GM18507 (cell line): ENCODE data around the gene PLVAP.
"Not testable (repeated sequence)": the region's sequence is repeated elsewhere in the genome, so short reads cannot be mapped to it uniquely, and the experiment has no call there.

Experiments
- DNase-seq: peaks from one replicate; pipeline ENCODE4 v3.0.0; 2011; ENCODE audit warnings: low read depth; ENCODE audit not compliant: insufficient read length; ENCODE audit errors: extremely low spot score
- FAIRE-seq: peaks from 2 replicates; lab custom pipeline; 2011; peaks lifted over from hg19 to GRCh38; lab: Jason Lieb, UNC

Gene PLVAP

DNA sequence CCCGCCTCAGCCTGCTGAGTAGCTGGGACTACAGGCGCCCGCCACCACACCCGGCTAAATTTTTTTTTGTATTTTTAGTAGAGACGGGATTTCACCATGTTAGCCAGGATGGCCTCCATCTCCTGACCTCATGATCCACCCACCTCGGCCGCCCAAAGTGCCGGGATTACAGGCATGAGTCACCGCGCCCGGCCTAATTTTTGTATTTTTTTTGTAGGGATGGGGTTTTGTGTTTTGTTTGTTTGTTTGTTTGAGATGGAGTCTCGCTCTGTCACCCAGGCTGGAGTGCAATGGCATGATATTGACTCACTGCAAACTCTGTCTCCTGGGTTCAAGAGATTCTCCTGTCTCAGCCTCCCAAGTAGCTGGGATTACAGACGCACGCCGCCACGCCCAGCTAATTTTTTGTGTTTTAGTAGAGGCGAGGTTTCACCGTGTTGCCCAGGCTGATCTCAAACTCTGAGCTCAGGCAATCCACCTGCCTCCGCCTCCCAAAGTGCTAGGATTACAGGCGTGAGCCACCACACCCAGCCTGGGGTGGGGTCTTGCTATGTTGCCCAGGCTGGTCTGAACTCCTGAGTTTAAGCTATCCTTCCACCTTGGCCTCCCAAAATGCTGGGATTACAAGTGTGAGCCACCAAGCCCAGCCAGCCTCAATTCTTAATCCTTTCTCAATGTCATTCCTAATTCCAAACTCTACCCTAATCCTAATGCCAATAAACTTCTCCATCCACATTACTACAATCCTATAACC lies 13.1 kb downstream of the PLVAP start:
- DNase-seq, FAIRE-seq: not testable (repeated sequence)

DNA sequence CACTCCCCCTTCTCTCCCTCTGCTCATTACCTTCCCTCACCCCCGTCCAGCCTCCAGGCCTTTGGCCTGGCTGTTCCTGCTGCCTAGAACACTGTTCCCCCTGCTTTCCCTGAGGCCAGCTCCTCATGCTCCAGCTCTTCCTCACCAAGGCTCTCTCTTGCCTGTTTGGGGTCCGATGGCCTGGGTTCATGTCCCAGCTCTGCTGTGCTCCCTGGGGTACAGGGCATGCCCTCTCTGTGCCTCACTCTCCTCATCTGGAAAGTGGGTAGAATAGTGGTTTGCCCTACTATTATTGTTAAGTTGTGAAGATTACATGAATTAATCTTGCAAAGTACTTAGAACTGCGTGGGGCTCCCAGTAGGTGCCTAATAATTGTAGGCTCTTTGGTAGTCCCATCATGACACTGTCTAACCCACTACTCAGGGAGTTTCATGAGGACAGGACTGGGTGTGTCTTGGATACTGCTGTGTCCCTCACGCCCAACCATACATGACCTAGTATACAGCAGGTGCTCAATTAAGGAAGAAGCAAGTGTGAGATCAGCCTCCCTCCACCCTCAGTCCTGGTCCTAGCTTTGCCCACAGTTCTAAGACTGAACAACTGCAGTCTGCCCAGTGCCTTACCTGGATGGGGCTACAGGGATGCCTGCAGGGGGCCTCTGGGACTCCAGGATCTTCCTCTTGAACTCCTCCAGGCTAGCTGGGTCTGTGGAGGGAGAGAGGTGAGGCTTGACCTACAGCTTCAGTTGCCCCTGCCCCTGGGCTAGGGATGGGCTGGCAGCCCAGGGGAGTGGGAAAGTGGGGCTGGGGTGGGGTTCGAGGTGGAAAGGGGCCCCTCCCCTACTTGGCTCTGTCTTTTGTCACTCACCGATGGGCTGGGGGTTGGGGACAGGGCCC lies 17.0 kb downstream of the PLVAP start:
- no peak for FAIRE-seq
- no peak for DNase-seq

DNA sequence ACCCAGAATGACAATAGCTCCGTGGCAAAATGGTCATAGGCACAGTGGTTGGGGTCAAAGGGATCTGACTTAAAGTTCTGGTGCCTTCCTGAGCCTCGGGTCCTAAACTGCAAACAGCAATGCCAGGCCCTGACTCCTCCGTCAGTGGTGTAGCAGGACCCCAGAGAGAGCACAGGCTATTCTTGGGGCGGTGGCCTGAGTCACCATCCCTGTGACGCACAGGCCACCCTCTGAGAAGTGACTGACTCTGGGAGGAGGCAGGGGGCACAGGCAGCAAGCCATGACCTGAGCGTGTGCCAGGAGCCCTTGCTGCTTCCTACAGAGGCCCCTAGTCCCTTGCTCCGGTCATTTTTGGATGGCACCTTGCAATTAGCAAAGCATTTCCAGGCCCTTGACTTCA lies 18.7 kb downstream of the PLVAP start:
- FAIRE-seq (no peak), DNase-seq (no peak)

DNA sequence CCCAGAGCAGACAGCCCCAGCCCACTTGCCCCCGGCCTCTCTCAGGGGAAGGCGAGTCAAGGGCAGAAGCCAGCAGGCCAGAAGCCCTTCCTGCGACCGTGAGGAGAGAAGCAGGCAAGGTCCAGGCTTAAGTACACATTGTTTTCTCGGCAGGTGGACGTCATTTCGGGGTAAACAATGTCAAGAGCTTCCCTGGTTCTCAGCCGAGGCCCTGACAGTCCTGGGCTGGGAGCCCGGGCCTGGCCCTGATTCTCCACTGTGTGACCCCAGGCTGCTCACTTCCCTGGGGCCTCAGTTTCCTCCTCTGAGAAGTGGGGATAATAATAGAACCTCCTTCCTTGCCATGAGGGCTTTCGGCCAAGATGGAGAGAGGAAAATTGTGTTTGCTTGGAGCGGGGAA lies 19.4 kb downstream of the PLVAP start:
- DNase-seq (no peak), FAIRE-seq (no peak)

DNA sequence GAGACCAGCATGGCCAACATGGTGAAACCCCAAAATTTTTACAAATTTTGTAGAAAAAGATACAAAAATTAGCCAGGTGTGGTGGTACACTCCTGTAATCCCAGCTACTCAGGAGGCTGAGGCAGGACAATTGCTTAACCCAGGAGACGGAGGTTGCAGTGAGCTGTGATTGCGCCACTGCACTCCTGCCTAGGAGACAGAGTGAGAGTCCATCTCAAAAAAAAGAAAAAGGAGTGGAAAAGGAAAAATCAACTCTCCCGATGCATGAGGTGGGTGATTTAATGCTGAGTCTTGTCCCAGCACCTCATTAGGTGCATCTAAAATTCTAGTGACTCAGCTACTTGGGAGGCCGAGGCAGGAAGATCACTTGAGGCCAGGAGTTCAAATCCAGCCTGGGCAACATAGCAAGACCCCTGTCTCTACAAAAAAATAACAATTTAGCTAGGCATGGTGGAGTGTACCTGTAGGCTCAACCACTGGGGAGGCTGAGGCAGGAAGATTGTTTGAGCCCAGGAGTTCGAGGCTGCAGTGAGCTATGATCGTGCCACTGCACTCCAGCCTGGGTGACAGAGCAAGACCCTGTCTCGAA lies 20.0 kb downstream of the PLVAP start:
- no peak for DNase-seq
- FAIRE-seq: no peak

DNA sequence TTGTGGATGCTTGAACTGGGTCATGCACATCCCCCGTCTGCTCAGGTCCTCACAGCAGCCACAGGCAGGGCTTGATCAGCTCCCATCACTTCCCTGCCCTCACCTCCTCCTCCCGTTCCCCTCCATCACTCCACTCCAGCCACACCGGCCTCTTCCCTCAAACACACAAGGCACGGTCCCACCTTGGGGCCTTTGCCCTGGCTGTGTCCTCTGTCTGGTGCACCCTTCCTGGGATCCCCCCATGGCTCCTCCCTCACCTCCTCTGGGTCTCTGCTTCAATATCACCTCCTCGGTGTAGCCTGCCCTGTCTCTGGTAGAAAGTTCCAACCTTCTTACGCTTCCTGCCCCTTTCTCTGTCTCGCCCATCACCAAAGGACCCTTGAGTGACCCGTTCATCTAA lies 23.8 kb downstream of the PLVAP start:
- no peak for DNase-seq
- FAIRE-seq: no peak

DNA sequence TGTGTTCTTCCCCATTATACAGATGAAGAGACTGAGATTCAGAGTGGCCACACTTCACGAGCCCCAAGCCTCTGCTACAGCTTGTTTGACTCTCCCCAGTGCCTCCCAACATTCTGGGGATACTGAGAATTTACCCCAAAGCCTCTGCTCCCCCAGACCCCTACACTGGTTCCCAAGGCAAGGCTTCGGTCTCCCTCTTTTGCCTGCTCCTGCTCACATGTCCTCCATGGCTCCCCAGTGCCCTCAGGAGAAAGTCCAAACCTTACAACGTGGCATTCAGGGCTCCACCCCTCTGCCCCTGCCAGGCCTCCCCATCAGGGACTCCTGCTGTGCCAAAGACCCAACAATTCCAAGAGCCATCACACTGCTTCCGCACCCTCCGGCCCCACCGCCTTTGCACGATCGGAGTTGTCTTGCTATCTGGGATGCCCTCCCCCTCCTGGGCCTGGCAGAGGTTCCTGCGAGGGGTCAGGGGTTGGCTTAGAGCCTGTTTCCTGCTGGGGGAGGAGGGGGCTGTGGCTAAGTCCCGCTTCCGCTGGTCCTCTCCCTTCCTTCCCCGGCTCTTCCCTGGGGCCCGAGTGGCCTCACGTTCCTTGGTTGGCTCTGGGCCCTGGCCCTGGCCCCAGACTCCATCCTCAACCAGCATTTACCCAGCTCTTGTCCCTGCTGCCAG lies 24.4 kb downstream of the PLVAP start:
- no peak for FAIRE-seq
- DNase-seq: no peak

DNA sequence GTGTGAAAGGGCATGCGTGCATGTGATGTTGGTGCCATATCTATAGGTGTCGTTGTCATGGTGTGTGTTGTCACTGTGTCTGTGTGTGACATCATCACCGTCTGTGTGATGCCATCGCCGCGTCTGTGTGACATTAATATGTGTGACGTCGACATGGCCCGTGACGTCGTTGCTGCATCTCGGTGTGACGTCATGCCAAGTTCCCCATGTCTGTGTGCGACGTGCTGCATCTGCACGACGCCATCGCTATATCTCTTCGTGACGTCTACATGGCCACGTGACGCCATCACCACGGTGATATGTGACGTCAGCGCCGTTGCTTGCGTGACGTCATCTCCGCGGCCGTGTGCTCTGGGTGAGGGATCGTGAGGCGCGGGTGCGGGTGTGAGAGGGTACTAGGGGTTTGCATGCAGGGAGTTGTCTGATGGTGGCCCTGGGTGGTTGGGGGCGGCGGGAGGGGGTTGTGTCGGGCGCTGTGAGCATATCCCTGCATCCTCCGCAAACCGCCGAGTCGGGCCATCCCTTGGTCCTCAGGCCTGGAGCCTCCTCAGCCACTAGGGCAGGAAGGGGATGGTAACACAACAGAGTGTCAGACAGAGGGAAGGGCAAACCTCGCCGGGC lies 25.2 kb downstream of the PLVAP start:
- FAIRE-seq: no peak
- DNase-seq: no peak

DNA sequence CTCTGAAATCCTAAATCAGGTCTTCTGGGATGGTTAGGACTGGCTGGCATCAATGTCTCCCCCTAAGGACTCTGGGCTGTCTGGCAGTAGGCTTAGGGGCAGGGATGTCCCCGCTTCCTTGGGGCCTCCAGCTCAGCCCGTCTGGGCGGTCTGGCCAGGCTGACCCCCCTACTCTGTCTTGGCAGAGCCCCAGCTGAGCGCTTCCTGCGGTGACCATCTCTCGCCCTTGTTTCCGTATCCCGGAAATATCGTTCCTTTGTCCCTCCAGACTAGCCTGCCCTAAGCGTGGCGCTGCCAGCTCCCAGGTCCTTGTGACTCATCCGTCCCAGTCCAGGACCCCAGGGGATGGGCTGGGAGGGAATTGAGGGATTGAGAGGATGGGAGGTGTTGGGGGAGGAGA lies 28.4 kb downstream of the PLVAP start:
- FAIRE-seq: no peak
- no peak for DNase-seq

DNA sequence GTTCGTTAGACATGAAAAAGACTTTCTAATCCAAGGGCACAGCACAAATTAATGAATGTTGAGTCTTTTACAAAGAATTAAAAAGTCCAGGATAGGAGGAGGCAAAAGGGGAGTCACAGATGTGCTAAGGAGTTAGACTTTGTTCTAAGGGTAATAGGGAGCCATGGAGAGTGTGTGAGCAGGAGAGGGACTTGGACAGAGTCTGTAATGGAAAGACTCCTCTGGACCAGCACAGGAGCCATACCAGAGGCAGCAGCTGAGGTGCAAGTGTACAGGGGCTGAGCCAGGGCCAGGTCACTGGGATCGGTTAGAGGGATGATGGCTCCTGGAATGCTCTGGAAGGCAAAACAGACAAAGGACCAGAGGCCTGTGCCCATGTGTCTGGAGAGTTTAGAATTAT lies 29.3 kb downstream of the PLVAP start:
- no peak for FAIRE-seq

DNA sequence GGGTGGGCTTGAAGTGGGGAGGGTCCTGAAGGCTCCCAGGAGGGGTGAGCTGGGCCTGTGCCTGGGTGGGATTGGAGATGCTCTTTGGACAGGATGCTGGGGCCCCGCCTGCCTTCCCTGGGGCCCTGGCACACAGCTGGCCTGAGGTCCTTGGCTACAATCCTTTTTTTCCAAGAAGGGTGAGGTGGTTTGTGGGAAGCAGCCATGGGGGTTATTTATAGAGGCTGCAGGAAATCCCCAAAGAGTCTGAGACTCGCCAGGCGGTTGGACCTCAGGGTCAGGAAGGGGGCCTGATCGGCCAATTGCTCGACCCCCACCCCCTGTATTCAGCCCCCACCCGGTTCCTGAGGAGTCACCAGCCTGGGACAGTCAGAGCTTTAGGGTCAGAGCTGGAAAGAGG lies 29.8 kb downstream of the PLVAP start:
- FAIRE-seq (no peak), DNase-seq (no peak)

More for the DNA sequence above, 29.3 kb downstream of the PLVAP start:
- no peak for DNase-seq

DNA sequence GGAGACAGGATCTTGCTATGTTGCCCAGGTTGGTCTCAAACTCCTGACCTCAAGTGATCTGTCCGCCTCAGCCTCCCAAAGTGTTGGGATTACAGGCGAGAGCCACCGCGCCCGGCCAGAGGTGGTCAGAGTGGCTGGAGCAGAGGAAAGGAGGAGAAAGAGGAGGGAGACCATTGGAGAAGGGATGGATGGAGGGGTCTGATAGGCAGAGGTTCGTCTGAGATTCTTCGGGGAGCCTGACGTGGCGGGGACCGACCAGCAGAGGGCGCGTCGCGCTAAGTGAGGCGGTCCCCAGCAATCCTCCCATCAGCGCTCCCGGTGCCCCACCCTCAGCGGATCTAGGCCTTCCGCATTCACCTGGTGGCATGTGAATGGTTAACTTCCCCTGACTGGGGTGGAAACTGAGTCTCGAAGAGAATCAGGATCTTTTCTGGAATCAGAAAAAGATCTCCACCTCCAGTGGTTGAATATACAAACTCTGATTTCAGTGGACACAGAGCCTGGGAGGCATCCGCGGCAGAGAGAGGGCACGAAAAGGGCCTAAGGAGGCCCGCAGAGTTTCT lies 31.0 kb downstream of the PLVAP start:
- FAIRE-seq (peak; percentile 89), DNase-seq (peak; percentile 74)

DNA sequence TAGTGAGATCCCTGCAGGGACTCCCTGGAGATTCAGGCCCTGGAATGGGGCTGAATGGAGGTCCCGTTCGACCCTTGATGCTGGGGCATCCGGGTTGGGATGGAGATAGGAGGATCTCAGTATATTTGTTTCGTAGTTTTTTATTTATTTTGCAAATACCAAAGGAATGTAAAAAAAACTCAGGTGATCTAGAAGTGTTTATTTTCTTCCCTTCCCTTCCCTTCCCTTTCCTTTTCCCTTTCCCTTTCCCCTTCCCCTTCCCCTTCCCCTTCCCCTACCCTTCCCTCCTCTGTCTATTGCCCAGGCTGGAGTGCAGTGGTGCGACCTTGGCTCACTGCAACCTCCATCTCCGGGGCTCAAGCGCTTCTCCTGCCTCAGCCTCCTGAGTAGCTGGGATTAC lies 35.3 kb downstream of the PLVAP start:
- DNase-seq (no peak), FAIRE-seq (no peak)

DNA sequence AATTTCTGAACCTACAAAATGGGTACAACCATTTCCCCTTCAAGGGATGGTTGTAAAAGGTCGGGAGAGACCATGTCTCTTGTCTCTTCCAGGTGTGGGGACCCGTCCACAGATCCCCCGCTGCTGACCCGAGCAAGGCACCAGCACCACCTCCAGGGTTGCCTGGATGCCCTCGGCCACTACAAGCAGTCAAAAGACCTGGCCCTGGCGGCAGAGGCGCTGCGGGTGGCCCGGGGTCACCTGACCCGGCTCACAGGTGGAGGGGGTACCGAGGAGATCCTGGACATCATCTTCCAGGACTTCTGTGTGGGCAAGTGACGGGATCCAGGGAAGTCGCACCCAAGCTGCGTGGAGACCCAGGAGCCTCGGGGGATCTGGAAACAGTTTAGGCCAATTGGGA lies 35.8 kb downstream of the PLVAP start:
- DNase-seq: no peak
- FAIRE-seq: no peak

DNA sequence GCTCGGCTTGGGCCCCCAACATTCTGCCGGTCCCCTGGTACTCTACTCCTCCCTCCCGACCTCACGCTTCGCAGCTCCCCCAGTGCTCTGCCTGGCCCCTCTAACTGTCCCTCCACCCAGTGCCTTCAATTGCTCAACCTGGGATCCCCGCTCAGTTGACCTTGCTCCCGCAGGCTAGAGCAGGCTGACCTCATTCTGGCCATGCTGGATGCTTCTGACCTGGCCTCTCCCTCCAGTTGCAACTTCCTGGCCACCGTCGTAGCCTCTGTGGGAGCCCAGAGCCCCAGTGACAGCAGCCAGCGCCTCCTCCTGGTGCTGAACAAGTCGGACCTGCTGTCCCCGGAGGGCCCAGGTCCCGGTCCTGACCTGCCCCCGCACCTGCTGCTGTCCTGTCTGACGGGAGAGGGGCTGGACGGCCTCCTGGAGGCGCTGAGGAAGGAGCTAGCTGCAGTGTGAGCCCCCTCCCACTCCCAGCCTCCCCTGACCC lies 36.2 kb downstream of the PLVAP start:
- FAIRE-seq (no peak), DNase-seq (no peak)

DNA sequence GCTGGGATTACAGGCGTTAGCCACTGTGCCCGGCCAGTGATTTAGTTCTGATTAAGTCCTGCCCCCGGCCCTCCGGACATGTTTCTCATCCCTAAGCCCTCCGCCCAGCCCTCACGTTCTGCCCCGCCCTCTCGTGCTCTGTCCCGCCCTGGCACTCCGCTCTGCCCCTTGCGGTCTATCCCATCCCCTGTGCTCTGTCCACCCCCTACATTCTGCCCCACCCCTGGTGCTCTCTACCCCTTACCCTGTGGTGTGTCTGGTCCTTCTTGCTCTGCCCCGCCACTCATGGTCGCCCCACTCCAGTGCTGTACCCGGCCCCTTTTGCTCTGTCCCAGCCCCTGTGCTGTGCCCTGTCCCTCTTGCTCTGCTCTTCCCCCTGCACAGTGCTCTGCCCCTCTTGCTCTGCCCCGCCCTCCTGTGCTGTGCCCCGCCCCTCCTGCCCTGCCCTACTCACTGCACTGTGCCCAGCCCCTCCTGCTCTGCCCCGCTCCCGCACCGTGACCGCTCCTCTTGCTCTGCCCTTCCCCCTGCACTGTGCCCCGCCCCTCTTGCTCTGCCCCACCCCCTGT lies 36.8 kb downstream of the PLVAP start:
- no peak for FAIRE-seq

DNA sequence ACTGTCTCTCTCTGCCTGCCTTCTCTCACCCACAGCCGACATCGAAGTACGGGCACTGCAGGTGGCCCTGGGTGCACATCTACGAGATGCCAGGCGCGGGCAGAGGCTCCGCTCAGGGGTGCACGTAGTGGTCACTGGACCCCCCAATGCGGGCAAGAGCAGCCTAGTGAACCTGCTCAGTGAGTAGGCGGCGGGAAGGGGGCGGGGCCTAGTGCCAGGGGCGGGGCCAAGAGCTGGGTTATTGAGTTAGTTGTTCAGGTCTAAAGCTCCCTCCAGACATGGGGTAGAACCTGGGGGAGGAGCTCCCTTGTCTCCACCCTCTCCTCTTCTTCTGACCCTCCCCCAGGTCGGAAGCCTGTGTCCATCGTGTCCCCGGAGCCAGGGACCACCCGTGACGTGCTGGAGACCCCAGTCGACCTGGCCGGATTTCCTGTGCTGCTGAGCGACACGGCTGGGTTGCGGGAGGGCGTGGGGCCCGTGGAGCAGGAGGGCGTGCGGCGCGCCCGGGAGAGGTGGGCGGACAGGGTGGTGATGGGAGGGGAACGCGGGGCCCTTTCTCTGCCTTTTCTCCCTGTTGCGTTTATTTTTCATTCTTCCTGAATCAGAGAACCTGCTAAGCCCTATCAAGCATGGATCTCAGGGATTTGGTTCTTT lies 37.9 kb downstream of the PLVAP start:
- no peak for DNase-seq
- FAIRE-seq: no peak

More for the DNA sequence above, 36.8 kb downstream of the PLVAP start:
- DNase-seq: no peak

DNA sequence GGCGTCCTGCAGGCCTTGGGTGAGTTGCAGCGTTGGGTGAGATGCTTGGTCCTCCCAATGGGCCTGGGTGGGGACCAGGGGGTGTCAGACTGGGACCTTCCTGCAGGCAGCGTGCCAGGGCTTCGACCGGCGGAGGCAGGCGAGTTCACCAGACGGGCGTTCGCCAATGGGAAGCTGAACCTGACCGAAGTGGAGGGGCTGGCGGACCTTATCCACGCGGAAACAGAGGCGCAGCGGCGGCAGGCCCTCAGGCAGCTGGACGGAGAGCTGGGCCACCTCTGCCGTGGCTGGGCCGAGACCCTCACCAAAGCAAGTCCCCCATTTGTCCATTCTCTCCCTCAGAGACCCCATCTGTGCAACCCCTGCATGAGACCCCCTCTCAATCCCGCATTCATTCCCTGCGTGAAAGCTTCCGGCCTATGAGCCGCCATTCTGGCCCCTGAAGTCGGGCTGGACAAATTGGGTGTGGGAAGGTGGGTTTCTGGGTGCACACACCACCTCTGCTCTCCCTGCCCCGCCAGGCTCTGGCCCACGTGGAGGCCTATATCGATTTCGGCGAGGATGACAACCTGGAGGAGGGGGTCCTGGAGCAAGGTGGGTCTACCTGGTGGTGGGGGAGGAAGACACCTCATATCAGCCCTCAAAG lies 38.6 kb downstream of the PLVAP start:
- DNase-seq (no peak), FAIRE-seq (no peak)
